Measurements from ENCODE around the gene CST11.

GRCh38 chr20:23413862-23414422 lies 38.7 kb downstream of the CST11 start:
- TF ChIP-seq CTCF (IDR thresholded peaks at IDR 0.05) (no peak), ZFX (IDR thresholded peaks at IDR 0.05; ENCODE audit: borderline replicate concordance) (no peak)
